Left ventricle myocardium inferior (tissue), 1 donor: ENCODE data around the gene CUEDC1. TPM values are rescaled to one million over a fixed set of nuclear protein-coding genes. Genes with fewer than 3 reads are reported as not detected.
"Not testable (repeated sequence)": the region's sequence is repeated elsewhere in the genome, so short reads cannot be mapped to it uniquely, and the experiment has no call there.

Source experiments
- DNase-seq: peaks from one replicate; pipeline ENCODE4 v3.0.0-alpha.2; 2020
- H3K27ac ChIP-seq: fragments of 200-600 bp; replicated peaks from 2 replicates; pipeline ENCODE4 v1.8.0; 2021
- H3K27me3 ChIP-seq: fragments of 200-600 bp; 2 replicates; pipeline ENCODE4 v1.8.0; 2021; ENCODE audit warnings: low read depth
- H3K36me3 ChIP-seq: fragments of 200-600 bp; 2 replicates; pipeline ENCODE4 v1.8.0; 2021
- H3K4me1 ChIP-seq: fragments of 200-600 bp; 2 replicates; pipeline ENCODE4 v1.8.0; 2021
- H3K4me3 ChIP-seq: fragments of 200-600 bp; 2 replicates; pipeline ENCODE4 v1.8.0; 2021; ENCODE audit warnings: mild to moderate bottlenecking, moderate library complexity
- H3K9me3 ChIP-seq: fragments of 200-600 bp; replicated peaks from 2 replicates; pipeline ENCODE4 v1.8.0; 2021
- intact Hi-C: fragments of 100-400 bp; cut with micrococcal nuclease; formaldehyde crosslinking; loops from one replicate; pipeline ENCODE4 v1.11.0; 2022
- total RNA-seq: library from RNA; stranded (reverse); fragmentation: NEBNext Ultra II Directional; extraction: Animal tissue kit (Norgen Biotek cat#: 25700); gene quantifications from one replicate; pipeline ENCODE4 v1.2.1, GENCODE V29; 2021
- TF ChIP-seq, protein P1 (sequence below): fragments of 200-600 bp; IDR thresholded peaks from 2 replicates; pipeline ENCODE4 v1.8.0; 2021; ENCODE audit warnings: antibody characterized with exemption, mild to moderate bottlenecking, borderline replicate concordance
- donor health status: DM: no; HTN: yes; CAD: no; lungs with severe emphysema.

CUEDC1 gene
- total RNA-seq, 1 donor from 2014 or later = 43.2 TPM

DNA sequence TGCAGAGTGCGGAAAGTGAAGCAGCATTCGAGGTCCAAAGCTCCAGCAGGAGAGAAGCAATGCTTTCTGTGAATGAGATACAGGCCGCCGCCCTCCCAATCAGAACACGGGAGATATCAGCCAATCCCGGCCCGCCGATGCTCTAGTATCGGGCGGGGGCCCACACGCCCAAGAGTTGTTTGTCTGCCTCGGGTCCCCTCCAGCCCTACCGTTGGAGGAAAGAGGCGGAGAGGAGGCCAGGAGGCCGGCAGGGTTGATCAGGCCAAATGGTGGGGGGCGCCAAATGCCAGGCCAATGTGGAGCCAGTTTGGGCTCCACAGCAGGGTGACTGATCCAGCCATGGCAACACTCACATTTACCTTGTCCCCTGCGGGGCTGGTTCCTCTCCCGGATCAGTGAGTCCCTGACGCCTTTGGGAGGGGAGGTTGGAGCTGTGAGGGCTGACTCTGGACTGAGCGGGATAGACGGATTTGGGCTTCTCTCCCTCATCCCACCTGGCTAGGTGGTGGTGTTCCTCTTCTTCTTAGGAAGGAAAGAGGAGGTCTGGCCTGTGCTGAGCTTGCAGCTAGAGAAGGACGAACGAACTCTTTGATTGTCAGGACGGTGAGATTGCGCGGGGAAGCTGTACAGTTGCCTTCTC is 10.4 kb upstream of the CUEDC1 start:
- Histone ChIP-seq H3K4me3 (no peak overlapping the region), H3K27me3 (no peaks in the 10 kb centered on the region), H3K36me3 (no peaks in the 10 kb centered on the region), H3K9me3 (no peaks in the 10 kb centered on the region), H3K27ac (no peak overlapping the region), H3K4me1 (peaks cover 4% of the 10 kb centered on the region)
- intact Hi-C loops = no loop called here
- TF ChIP-seq, protein P1, sequence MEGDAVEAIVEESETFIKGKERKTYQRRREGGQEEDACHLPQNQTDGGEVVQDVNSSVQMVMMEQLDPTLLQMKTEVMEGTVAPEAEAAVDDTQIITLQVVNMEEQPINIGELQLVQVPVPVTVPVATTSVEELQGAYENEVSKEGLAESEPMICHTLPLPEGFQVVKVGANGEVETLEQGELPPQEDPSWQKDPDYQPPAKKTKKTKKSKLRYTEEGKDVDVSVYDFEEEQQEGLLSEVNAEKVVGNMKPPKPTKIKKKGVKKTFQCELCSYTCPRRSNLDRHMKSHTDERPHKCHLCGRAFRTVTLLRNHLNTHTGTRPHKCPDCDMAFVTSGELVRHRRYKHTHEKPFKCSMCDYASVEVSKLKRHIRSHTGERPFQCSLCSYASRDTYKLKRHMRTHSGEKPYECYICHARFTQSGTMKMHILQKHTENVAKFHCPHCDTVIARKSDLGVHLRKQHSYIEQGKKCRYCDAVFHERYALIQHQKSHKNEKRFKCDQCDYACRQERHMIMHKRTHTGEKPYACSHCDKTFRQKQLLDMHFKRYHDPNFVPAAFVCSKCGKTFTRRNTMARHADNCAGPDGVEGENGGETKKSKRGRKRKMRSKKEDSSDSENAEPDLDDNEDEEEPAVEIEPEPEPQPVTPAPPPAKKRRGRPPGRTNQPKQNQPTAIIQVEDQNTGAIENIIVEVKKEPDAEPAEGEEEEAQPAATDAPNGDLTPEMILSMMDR = no peak
- no peak for DNase-seq

DNA sequence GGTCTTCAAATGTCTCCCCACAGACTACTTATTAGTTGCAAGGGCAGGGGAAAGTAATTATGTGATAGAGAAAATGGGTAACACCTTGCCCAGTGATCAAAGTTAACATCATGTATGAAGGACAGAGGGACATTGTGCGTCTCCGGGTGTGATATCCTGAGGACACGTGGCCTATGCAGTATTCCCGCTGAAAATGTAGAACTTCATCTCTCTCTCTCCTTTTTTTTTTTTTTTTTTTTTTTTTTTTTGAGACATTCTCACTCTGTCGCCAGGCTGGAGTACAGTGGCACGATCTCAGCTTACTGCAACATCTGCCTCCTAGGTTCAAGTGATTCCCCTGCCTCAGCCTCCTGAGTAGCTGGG is 7.9 kb upstream of the CUEDC1 start:
- no peak for DNase-seq
- Histone ChIP-seq H3K4me3 (no peak overlapping the region), H3K27ac (no peak overlapping the region), H3K9me3 (no peaks in the 10 kb centered on the region), H3K4me1 (peaks cover 4% of the 10 kb centered on the region), H3K36me3 (no peaks in the 10 kb centered on the region), H3K27me3 (no peaks in the 10 kb centered on the region)
- TF ChIP-seq, protein P1 = no peak
- intact Hi-C loops = no loop called here

DNA sequence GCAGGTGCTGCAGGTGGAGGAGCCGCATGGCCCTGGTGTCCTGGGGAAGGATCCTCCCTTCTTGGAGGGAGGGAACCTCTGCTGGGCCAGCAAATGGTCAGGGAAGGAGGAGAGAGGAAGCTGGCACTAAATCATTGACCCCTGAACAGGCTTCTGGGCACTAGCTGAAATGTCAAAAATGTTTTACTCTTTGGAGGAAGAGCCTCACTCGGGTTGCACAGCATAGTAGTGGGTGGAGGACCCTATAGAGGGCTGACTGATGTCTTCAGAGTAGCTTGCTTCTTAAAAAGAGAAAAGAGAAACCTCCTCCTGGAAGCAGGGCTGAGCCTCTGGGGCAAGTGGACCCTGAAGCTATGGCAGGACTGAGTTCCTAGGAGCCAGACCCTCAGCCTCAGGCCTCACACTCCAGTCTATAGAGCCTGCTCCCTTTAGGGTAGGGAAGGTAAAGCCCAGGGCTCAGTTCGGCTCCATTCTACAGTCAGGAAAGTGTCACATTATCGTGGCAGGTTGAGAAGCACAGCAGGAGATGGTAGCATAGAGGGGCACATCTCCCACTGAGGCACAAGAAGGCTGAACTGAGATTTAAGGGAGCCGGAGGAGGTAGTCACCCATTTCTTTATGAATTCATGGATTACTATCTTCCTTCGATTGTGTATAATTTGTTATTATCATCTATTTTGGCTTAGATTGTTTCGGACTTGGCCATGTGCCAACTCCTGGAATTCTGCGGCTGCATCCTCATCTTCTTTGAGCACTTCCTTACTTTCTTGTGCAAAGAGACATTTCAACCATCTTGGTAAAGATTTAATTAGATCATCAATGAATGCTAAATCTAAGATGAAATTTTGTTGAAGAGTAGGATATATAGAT is 7.3 kb upstream of the CUEDC1 start:
- Histone ChIP-seq H3K36me3 (no peaks in the 10 kb centered on the region), H3K27me3 (no peaks in the 10 kb centered on the region), H3K4me3 (no peak overlapping the region), H3K4me1 (peaks cover 2% of the 10 kb centered on the region), H3K9me3 (no peaks in the 10 kb centered on the region), H3K27ac (no peak overlapping the region)
- TF ChIP-seq, protein P1 = no peak
- DNase-seq = no peak
- intact Hi-C loops = no loop called here

DNA sequence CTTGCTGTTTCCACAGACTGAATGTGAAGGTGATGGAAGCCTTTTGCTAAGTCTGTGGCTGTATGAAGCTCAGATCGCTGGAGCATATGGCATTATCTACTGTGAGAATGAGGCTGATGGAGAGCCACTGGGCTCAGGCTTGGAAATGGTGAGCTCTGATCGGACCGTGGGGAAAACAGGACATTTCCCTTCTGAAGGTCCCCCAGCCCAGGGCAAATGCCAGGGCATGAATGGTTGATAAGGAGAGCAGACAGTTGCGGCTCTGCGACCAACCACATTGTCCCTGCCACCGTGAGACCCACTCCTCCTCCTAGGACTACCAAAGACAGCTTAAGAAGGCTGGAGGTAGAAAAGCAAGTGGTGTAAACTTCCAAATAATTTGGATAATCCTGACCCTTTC is 4.7 kb upstream of the CUEDC1 start:
- Histone ChIP-seq H3K27ac (no peak overlapping the region), H3K9me3 (no peaks in the 10 kb centered on the region), H3K36me3 (no peaks in the 10 kb centered on the region), H3K4me1 (peaks cover 13% of the 10 kb centered on the region), H3K27me3 (no peaks in the 10 kb centered on the region), H3K4me3 (no peak overlapping the region)
- DNase-seq = no peak
- intact Hi-C loops = no loop called here
- TF ChIP-seq, protein P1 = no peak

DNA sequence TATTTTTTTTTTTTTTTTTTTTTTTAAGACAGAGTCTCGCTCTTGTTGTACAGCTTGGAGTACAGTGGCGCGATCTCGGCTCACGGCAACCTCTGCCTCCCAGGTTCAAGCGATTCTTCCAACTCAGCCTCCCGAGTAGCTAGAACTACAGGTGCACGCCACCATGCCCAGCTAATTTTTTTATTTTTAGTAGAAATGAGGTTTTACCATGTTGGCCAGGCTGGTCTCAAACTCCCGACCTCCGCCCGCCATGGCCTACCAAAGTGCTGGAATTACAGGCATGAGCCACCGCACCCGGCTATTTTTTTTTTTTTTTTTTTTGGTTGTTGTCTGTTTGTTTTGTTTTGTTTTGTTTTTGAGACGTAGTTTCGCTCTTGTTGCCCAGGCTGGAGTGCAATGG is 3.2 kb upstream of the CUEDC1 start:
- H3K27ac ChIP-seq, H3K4me3 ChIP-seq, DNase-seq, H3K9me3 ChIP-seq, H3K36me3 ChIP-seq, intact Hi-C loops, H3K27me3 ChIP-seq: not testable (repeated sequence)
- H3K4me1 ChIP-seq = peaks cover 29% of the 10 kb centered on the region

DNA sequence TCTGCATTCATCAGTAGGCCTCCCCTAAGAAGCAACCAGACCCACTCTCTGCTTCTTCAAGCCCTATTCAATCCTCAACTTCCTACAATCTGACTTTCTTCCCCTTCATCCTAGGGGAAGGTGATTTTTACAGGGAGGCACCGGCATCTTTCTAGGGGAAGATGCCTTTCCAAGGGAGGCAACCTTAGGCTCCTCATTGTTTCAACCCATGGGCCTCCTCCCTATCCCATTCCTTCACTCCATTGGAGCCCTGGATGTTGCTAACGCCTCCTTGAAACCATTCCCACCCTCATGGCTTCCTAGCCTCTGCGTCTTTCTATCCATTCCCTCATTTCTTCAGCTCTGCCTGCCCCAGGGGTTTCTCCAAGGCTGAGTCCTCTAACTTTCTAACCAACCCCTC is 2.7 kb upstream of the CUEDC1 start:
- H3K36me3 ChIP-seq = no peaks in the 10 kb centered on the region
- intact Hi-C loops = no loop called here
- no peak overlapping the region for H3K27ac ChIP-seq
- H3K27me3 ChIP-seq = no peaks in the 10 kb centered on the region
- no peaks in the 10 kb centered on the region for H3K9me3 ChIP-seq
- TF ChIP-seq, protein P1 = no peak
- no peak for DNase-seq
- H3K4me1 ChIP-seq = peaks cover 34% of the 10 kb centered on the region
- H3K4me3 ChIP-seq = no peak overlapping the region
